Lower leg skin (tissue), 3 donors: ENCODE data around the gene REPS1.

Source experiments
- CTCF ChIP-seq, 3 donors: fragments of 450-650 bp; IDR thresholded peaks; one replicate each; pipeline ENCODE4 v1.5.1; 2016; ENCODE audit warnings: antibody characterized with exemption in 3 of 3, mild to moderate bottlenecking in 3 of 3, moderate library complexity in 2 of 3
- POLR2A ChIP-seq, 2 donors: fragments of 450-650 bp; IDR thresholded peaks; one replicate each; pipeline ENCODE4 v1.6.1; 2016 to 2017; ENCODE audit warnings: antibody characterized with exemption in 2 of 2, mild to moderate bottlenecking in 1 of 2, moderate library complexity in 1 of 2

DNA sequence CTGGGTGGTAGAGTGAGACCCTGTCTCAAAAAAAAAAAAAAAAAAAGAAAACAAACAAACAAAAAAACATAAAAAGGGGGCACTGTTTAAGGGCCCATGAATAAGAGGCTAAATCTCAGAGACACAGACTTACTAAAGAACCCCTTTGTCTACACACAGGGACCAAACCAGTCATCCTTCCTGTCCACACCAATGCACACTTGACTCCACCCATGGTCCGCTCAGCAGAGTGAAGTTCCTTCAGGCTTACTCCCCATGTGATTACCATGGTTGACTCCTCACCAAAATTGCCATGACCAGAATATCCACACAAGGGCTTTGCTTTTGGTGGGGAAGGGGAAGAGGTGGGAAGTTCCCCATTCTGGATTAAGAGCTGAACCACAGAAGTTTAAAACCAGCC lies 19.4 kb upstream of the REPS1 start:
- TF ChIP-seq POLR2A (IDR thresholded peaks at IDR 0.05) (no peak), CTCF (IDR thresholded peaks at IDR 0.05) (no peak)
